Upper lobe of right lung (tissue), 1 donor: Measurements from ENCODE around the gene CCNDBP1. TPM values are rescaled to one million over a fixed set of nuclear protein-coding genes. Genes with fewer than 3 reads are reported as not detected.

ENCODE experiments used
- ATAC-seq: fragments of 200-7000 bp; cut with Tn5 transposase; one replicate; pipeline ENCODE4 v1.9.1; 2020; ENCODE audit warnings: mild to moderate bottlenecking, moderate library complexity
- DNase-seq: peaks from one replicate; pipeline ENCODE4 v3.0.0-alpha.2; 2020
- H3K27ac ChIP-seq: fragments of 200-600 bp; one replicate; pipeline ENCODE4 v1.8.0; 2022
- H3K27me3 ChIP-seq: fragments of 200-600 bp; one replicate; pipeline ENCODE4 v1.8.0; 2022; ENCODE audit warnings: mild to moderate bottlenecking
- H3K36me3 ChIP-seq: fragments of 200-600 bp; one replicate; pipeline ENCODE4 v1.8.0; 2022
- H3K4me1 ChIP-seq: fragments of 200-600 bp; one replicate; pipeline ENCODE4 v1.8.0; 2022
- H3K4me3 ChIP-seq: fragments of 200-600 bp; one replicate; pipeline ENCODE4 v1.8.0; 2022; ENCODE audit warnings: mild to moderate bottlenecking
- H3K9me3 ChIP-seq: fragments of 200-600 bp; one replicate; pipeline ENCODE4 v1.8.0; 2022
- CTCF ChIP-seq: fragments of 200-600 bp; IDR thresholded peaks from one replicate; pipeline ENCODE4 v1.8.0; 2022; ENCODE audit warnings: antibody characterized with exemption
- intact Hi-C: fragments of 100-400 bp; cut with DNase I; formaldehyde crosslinking; loops from one replicate; pipeline ENCODE4 v1.11.0; 2022
- total RNA-seq: library from RNA; stranded (reverse); fragmentation: NEBNext Ultra II Directional; extraction: Animal tissue kit (Norgen Biotek cat#: 25700); gene quantifications from one replicate; pipeline ENCODE4 v1.2.1, GENCODE V29; 2021
- donor health status: DM: no; HTN: yes; CAD: no; lungs with severe emphysema.

CCNDBP1 gene
- total RNA-seq, 1 donor from 2014 or later: 57.9 TPM

- H3K27me3 ChIP-seq: peaks cover 6% of the 10 kb centered on the region
- H3K4me1 ChIP-seq: no peaks in the 10 kb centered on the region
- intact Hi-C loops: no loop called here
- H3K36me3 ChIP-seq: no peaks in the 10 kb centered on the region
- DNase-seq (no peak), ATAC-seq (no peak)
- TF ChIP-seq CTCF: no peak
- no peak overlapping the region for H3K4me3 ChIP-seq
- H3K27ac ChIP-seq: no peak overlapping the region
- no peaks in the 10 kb centered on the region for H3K9me3 ChIP-seq
These were observed 24.0 kb downstream of the CCNDBP1 start for GRCh38 chr15:43209059-43209824.

- Histone ChIP-seq H3K9me3 (no peaks in the 10 kb centered on the region), H3K36me3 (no peaks in the 10 kb centered on the region), H3K4me3 (no peak overlapping the region), H3K27me3 (peaks cover 6% of the 10 kb centered on the region), H3K27ac (no peak overlapping the region), H3K4me1 (no peaks in the 10 kb centered on the region)
- TF ChIP-seq CTCF: no peak
- DNase-seq: no peak
- ATAC-seq: no peak
- intact Hi-C loops: no loop called here
These were observed 25.1 kb downstream of the CCNDBP1 start for GRCh38 chr15:43210172-43210745.

GRCh38 chr15:43210807-43211206, 25.6 kb downstream of the CCNDBP1 start:
- H3K27me3 ChIP-seq: peaks cover 6% of the 10 kb centered on the region
- H3K27ac ChIP-seq: no peak overlapping the region
- ATAC-seq (no peak), DNase-seq (no peak)
- no peak overlapping the region for H3K4me3 ChIP-seq
- no peaks in the 10 kb centered on the region for H3K9me3 ChIP-seq
- no peak for TF ChIP-seq CTCF
- no peaks in the 10 kb centered on the region for H3K4me1 ChIP-seq
- intact Hi-C loops: no loop called here
- no peaks in the 10 kb centered on the region for H3K36me3 ChIP-seq

- ATAC-seq (no peak), DNase-seq (no peak)
- no peak overlapping the region for H3K27ac ChIP-seq
- H3K27me3 ChIP-seq: peaks cover 6% of the 10 kb centered on the region
- H3K36me3 ChIP-seq: no peaks in the 10 kb centered on the region
- H3K4me3 ChIP-seq: no peak overlapping the region
- no peak for TF ChIP-seq CTCF
- intact Hi-C loops: no loop called here
- no peaks in the 10 kb centered on the region for H3K9me3 ChIP-seq
- no peaks in the 10 kb centered on the region for H3K4me1 ChIP-seq
These were observed 26.1 kb downstream of the CCNDBP1 start for GRCh38 chr15:43211224-43211735.

- no peak for DNase-seq
- ATAC-seq: no peak
- no peaks in the 10 kb centered on the region for H3K36me3 ChIP-seq
- no peaks in the 10 kb centered on the region for H3K4me1 ChIP-seq
- H3K9me3 ChIP-seq: no peaks in the 10 kb centered on the region
- intact Hi-C loops: no loop called here
- no peak overlapping the region for H3K4me3 ChIP-seq
- peaks cover 6% of the 10 kb centered on the region for H3K27me3 ChIP-seq
- H3K27ac ChIP-seq: no peak overlapping the region
- no peak for TF ChIP-seq CTCF
These were observed 27.1 kb downstream of the CCNDBP1 start for GRCh38 chr15:43212299-43212698.
